H1 (cell line): ENCODE measurements around the gene GRIA4. TPM values are rescaled to one million over a fixed set of nuclear protein-coding genes. Genes with fewer than 3 reads are reported as not detected.

ENCODE experiments used
- CTCF ChIA-PET: fragments of 300-600 bp; sonication (Branson Sonifier 250); formaldehyde crosslinking; loops from one replicate; lab custom pipeline; 2021; ENCODE audit not compliant: partially characterized antibody; lab: Charles Lee
- POLR2A ChIA-PET: fragments of 300-600 bp; sonication (Branson Sonifier 250); formaldehyde crosslinking; loops from one replicate; lab custom pipeline; 2021; ENCODE audit warnings: inconsistent platforms; ENCODE audit not compliant: partially characterized antibody; lab: Charles Lee
- DNase-seq, 2 experiments: peaks; one replicate each; pipeline versions ENCODE4 v3.0.0 to v3.0.0-alpha.2; 2010 to 2022; ENCODE audit warnings: low spot score in 2 of 2, low read depth in 1 of 2, mixed read lengths in 1 of 2
- FAIRE-seq: peaks from 2 replicates; lab custom pipeline; 2011; peaks lifted over from hg19 to GRCh38; lab: Jason Lieb, UNC
- H2AFZ ChIP-seq: 2 replicates; pipeline ENCODE4 v1.8.1; 2012; ENCODE audit warnings: low read length, inconsistent platforms
- H2AK5ac ChIP-seq: 2 replicates; pipeline ENCODE4 v1.6.1; 2013; ENCODE audit warnings: low read depth, low read length
- H2BK120ac ChIP-seq: replicated peaks from 2 replicates; pipeline ENCODE3; 2013; ENCODE audit warnings: low read depth, low read length, inconsistent platforms
- H2BK12ac ChIP-seq: 2 replicates; pipeline ENCODE4 v1.6.1; 2013; ENCODE audit warnings: low read depth, low read length
- H2BK15ac ChIP-seq: 2 replicates; pipeline ENCODE4 v1.6.1; 2013; ENCODE audit warnings: low read length
- H2BK20ac ChIP-seq: 2 replicates; pipeline ENCODE4 v1.6.1; 2013; ENCODE audit warnings: low read length
- H2BK5ac ChIP-seq: 2 replicates; pipeline ENCODE4 v1.6.1; 2013; ENCODE audit warnings: low read depth, low read length
- H3K14ac ChIP-seq: 2 replicates; pipeline ENCODE4 v1.6.1; 2013; ENCODE audit warnings: inconsistent platforms; ENCODE audit not compliant: insufficient read length
- H3K18ac ChIP-seq: 2 replicates; pipeline ENCODE4 v1.6.1; 2013; ENCODE audit warnings: low read length; ENCODE audit errors: extremely low read depth
- H3K23ac ChIP-seq: 2 replicates; pipeline ENCODE4 v1.6.1; 2013; ENCODE audit warnings: inconsistent platforms; ENCODE audit not compliant: insufficient read length
- H3K23me2 ChIP-seq: 2 replicates; pipeline ENCODE4 v1.6.1; 2013; ENCODE audit warnings: low read depth, low read length
- H3K27ac ChIP-seq: 2 replicates; pipeline ENCODE4 v1.6.1; 2011; ENCODE audit warnings: low read depth, low read length, inconsistent platforms
- H3K27me3 ChIP-seq, 4 experiments: replicated peaks in 1 of 4; 1 replicate in 1 of 4; 2 replicates in 3 of 4; pipeline versions ENCODE4 v1.6.1 to v1.8.1; 2011 to 2013; ENCODE audit warnings: low read length in 3 of 4, mild to moderate bottlenecking in 3 of 4, inconsistent platforms in 2 of 4, mixed read lengths in 2 of 4, moderate library complexity in 1 of 4; ENCODE audit not compliant: control insufficient read depth in 3 of 4, insufficient read depth in 3 of 4; ENCODE audit errors: extremely low read depth in 1 of 4
- H3K36me3 ChIP-seq, 4 experiments: 2 replicates each; pipeline versions ENCODE4 v1.6.1 to v1.8.1; 2011 to 2013; ENCODE audit warnings: mild to moderate bottlenecking in 4 of 4, low read length in 3 of 4, moderate library complexity in 2 of 4, control low read depth in 1 of 4, inconsistent platforms in 1 of 4; ENCODE audit not compliant: insufficient read depth in 4 of 4, control insufficient read depth in 2 of 4
- H3K4ac ChIP-seq: replicated peaks from 2 replicates; pipeline ENCODE3; 2013; ENCODE audit warnings: low read length, low read depth, mixed read lengths, inconsistent platforms; ENCODE audit not compliant: insufficient read length
- H3K4me1 ChIP-seq, 4 experiments: replicated peaks in 1 of 4; 1 replicate in 1 of 4; 2 replicates in 3 of 4; pipeline versions ENCODE4 v1.6.1 to v1.8.1; 2011 to 2013; ENCODE audit warnings: low read length in 3 of 4, inconsistent platforms in 2 of 4, mixed read lengths in 1 of 4; ENCODE audit not compliant: insufficient read depth in 4 of 4, control insufficient read depth in 3 of 4
- H3K4me2 ChIP-seq, 2 experiments: 2 replicates each; pipeline versions ENCODE4 v1.6.1 to v1.8.1; 2011 to 2013; ENCODE audit warnings: low read depth in 2 of 2, low read length in 2 of 2, control low read depth in 1 of 2, inconsistent platforms in 1 of 2, mild to moderate bottlenecking in 1 of 2; ENCODE audit not compliant: insufficient read depth in 1 of 2
- H3K4me3 ChIP-seq, 4 experiments: fragments of 200-600, 300-600 bp in 1 of 4; sonication (generic), shearing (Covaris generic), sonication (Bioruptor Twin) in 1 of 4; 2 replicates each; pipeline versions ENCODE4 v1.5.1 to v1.8.1; 2011 to 2016; ENCODE audit warnings: low read length in 4 of 4, low read depth in 3 of 4, control low read depth in 2 of 4, inconsistent platforms in 2 of 4, mild to moderate bottlenecking in 2 of 4, mixed read lengths in 1 of 4, moderate library complexity in 1 of 4; ENCODE audit not compliant: insufficient read depth in 2 of 4; ENCODE audit errors: extremely low read depth in 1 of 4
- H3K56ac ChIP-seq: replicated peaks from 2 replicates; pipeline ENCODE3; 2013; ENCODE audit warnings: low read depth, mild to moderate bottlenecking, mixed read lengths, low read length, inconsistent platforms; ENCODE audit not compliant: insufficient read length
- H3K79me1 ChIP-seq: 2 replicates; pipeline ENCODE4 v1.6.1; 2013; ENCODE audit warnings: low read depth, low read length, control low read depth
- H3K79me2 ChIP-seq, 2 experiments: 2 replicates each; pipeline versions ENCODE4 v1.6.1 to v1.8.1; 2012 to 2013; ENCODE audit warnings: low read length in 2 of 2, mild to moderate bottlenecking in 2 of 2, inconsistent platforms in 1 of 2; ENCODE audit not compliant: insufficient read depth in 2 of 2, control insufficient read depth in 1 of 2
- H3K9ac ChIP-seq, 4 experiments: replicated peaks in 1 of 4; 1 replicate in 1 of 4; 2 replicates in 3 of 4; pipeline versions ENCODE4 v1.6.1 to v1.8.1; 2011 to 2013; ENCODE audit warnings: low read depth in 3 of 4, low read length in 3 of 4, control low read depth in 2 of 4, mild to moderate bottlenecking in 2 of 4, moderate library complexity in 2 of 4, inconsistent platforms in 1 of 4; ENCODE audit errors: extremely low read depth in 1 of 4
- H3K9me3 ChIP-seq, 2 experiments: 2 replicates each; pipeline versions ENCODE4 v1.6.1 to v1.8.1; 2012 to 2013; ENCODE audit warnings: mild to moderate bottlenecking in 2 of 2, moderate library complexity in 2 of 2, control low read depth in 1 of 2, inconsistent platforms in 1 of 2, low read depth in 1 of 2, low read length in 1 of 2, mixed read lengths in 1 of 2; ENCODE audit not compliant: insufficient read depth in 2 of 2
- H4K20me1 ChIP-seq, 2 experiments: replicated peaks in 1 of 2; 2 replicates each; pipeline versions ENCODE3 to v1.8.1; 2011 to 2013; ENCODE audit warnings: inconsistent platforms in 2 of 2, low read length in 2 of 2, mild to moderate bottlenecking in 1 of 2; ENCODE audit not compliant: insufficient read depth in 2 of 2, control insufficient read depth in 1 of 2
- H4K5ac ChIP-seq: 2 replicates; pipeline ENCODE4 v1.6.1; 2013; ENCODE audit warnings: low read length, low read depth, mixed read lengths, inconsistent platforms; ENCODE audit not compliant: insufficient read length
- H4K8ac ChIP-seq: 2 replicates; pipeline ENCODE4 v1.8.0; 2013; ENCODE audit warnings: mild to moderate bottlenecking, moderate library complexity, low read length, inconsistent platforms; ENCODE audit not compliant: insufficient read depth; ENCODE audit errors: extremely low read depth
- H4K91ac ChIP-seq: replicated peaks from 2 replicates; pipeline ENCODE3; 2013; ENCODE audit warnings: low read length, mixed read lengths, inconsistent platforms; ENCODE audit not compliant: insufficient read length
- EP300 ChIP-seq, 2 experiments: IDR thresholded peaks; 1 replicate in 1 of 2; 2 replicates in 1 of 2; pipeline ENCODE4 v1.6.1; 2011 to 2012; ENCODE audit warnings: low read depth in 2 of 2, low read length in 2 of 2, mild to moderate bottlenecking in 2 of 2, borderline replicate concordance in 1 of 2, inconsistent platforms in 1 of 2, moderate library complexity in 1 of 2
- WGBS, 2 experiments: shearing (Covaris generic) in 1 of 2; methylation state at CpG; one replicate each; pipeline versions ENCODE4 v1.1.6 to v1.1.7; 2013 to 2015; ENCODE audit warnings: low lambda C conversion rate in 2 of 2, mixed read lengths in 2 of 2, inconsistent platforms in 1 of 2, low coverage in 1 of 2, missing lambda C conversion rate in 1 of 2; ENCODE audit not compliant: insufficient replicate concordance in 2 of 2, insufficient coverage in 1 of 2, insufficient read length in 1 of 2; ENCODE audit errors: extremely low coverage in 1 of 2, missing lambda C conversion rate in 1 of 2; 5-methylcytosine and 5-hydroxymethylcytosine counted together
- polyA plus RNA-seq, 7 experiments: library from polyadenylated mRNA; depleted of rRNA in 3 of 7; stranded (reverse) in 5 of 7; unstranded in 2 of 7; fragments of >200 nt in 5 of 7; fragments of 200-250 nt in 2 of 7; gene quantifications; 1 replicate in 5 of 7; 2 replicates in 1 of 7; 4 replicates in 1 of 7; pipeline versions ENCODE4 v1.2.1 to v1.2.3, GENCODE V29; 2011 to 2013; ENCODE audit warnings: missing spikeins in 2 of 7, mixed read lengths in 2 of 7
- total RNA-seq: library from RNA; stranded (reverse); fragmentation: NEBNext Ultra II Directional; extraction: Animal tissue kit (Norgen Biotek cat#: 25700); gene quantifications from 2 replicates; pipeline ENCODE4 v1.2.1, GENCODE V29; 2021

The GRIA4 gene
- total and polyA plus RNA-seq, 2 of the 8 experiments (the other 6 are each of a cell fraction or from before 2014, with no cell fraction given) = 12.5 to 21.8 TPM

- DNase-seq (no peak), FAIRE-seq (peak; percentile 85)
- no peak for TF ChIP-seq EP300 (IDR thresholded peaks at IDR 0.05; ENCODE audit: borderline replicate concordance in 1 of 2, low read depth in 2 of 2, low read length in 2 of 2)
- peaks cover 0 to 12% of the 10 kb centered on the region in 2 experiments; a peak in 2 of 4 replicates for H3K79me2 ChIP-seq
- H3K14ac ChIP-seq = no peak overlapping the region
- 15% methylated on average over 12 of the region's 12 CpGs; no CpG with 5 or more reads in 1 of the 2 experiments for WGBS, 2 experiments
- ChIA-PET CTCF (interaction anchor here (0.5 to 1.4 kb wide), 9 partner anchors 9 to 938 kb away, joined by 3 to 8 read pairs (median 3); no protein-coding TSS in a partner anchor), POLR2A (interaction anchor here (0.7 to 1.2 kb wide), 3 partner anchors 10 to 411 kb away, joined by 4 read pairs; no protein-coding TSS in a partner anchor)
- H3K79me1 ChIP-seq = no peaks in the 10 kb centered on the region
- no peaks in the 10 kb centered on the region for H4K20me1 ChIP-seq
- H4K5ac ChIP-seq = no peak overlapping the region
- no peak overlapping the region for H2BK20ac ChIP-seq
- no peak overlapping the region for H3K56ac ChIP-seq
- H2BK120ac ChIP-seq = no peak overlapping the region
- H3K4me2 ChIP-seq = peak overlapping the region; percentile 95 to 97
- peak overlapping the region; percentile 62 for H3K27ac ChIP-seq
- H4K8ac ChIP-seq = no peak overlapping the region
- H3K9me3 ChIP-seq = no peaks in the 10 kb centered on the region
- peak overlapping the region in 3 of 4 experiments; percentile 9 to 65 (median 28); a peak in 5 of 7 replicates for H3K9ac ChIP-seq
- H3K18ac ChIP-seq = no peak overlapping the region
- peak overlapping the region; percentile 91 for H2BK12ac ChIP-seq
- H2BK15ac ChIP-seq = no peak overlapping the region
- H3K4me3 ChIP-seq = peak overlapping the region; percentile 61 to 85 (median 76); a peak in 7 of 8 replicates
- no peak overlapping the region for H3K23ac ChIP-seq
- peak overlapping the region; percentile 19; the same call in 1 of the 2 replicates for H2AK5ac ChIP-seq
- H3K27me3 ChIP-seq = peaks cover 0 to 19% (median 5%) of the 10 kb centered on the region in 4 experiments; a peak in 5 of 7 replicates
- no peak overlapping the region for H3K4ac ChIP-seq
- H3K4me1 ChIP-seq = peaks cover 3 to 13% (median 6%) of the 10 kb centered on the region in 4 experiments; a peak in 4 of 7 replicates
- no peak overlapping the region; the same call in 1 of the 2 replicates for H2AFZ ChIP-seq
- H3K23me2 ChIP-seq = peaks cover 18% of the 10 kb centered on the region; the same call in 1 of the 2 replicates
- H3K36me3 ChIP-seq = no peaks in the 10 kb centered on the region; a peak in 1 of 8 replicates
- H4K91ac ChIP-seq = no peak overlapping the region
- H2BK5ac ChIP-seq = peak overlapping the region; percentile 37
Measured at GRCh38 chr11:105611572-105612441, 1.9 kb downstream of the GRIA4 start.
